ENCODE measurements around the gene VMAC.
"Not testable (repeated sequence)": the region's sequence is repeated elsewhere in the genome, so short reads cannot be mapped to it uniquely, and the experiment has no call there.

VMAC gene

GRCh38 chr19:5904352-5905113 is at the start of gene VMAC:
Gene VMAC, plus strand, starts transcription at chr19:5904872. Its CDS starts 19 bp downstream, at chr19:5904891.
- peak; percentile 100 for DNase-seq

- not testable (repeated sequence) for DNase-seq
Observed at GRCh38 chr19:5855151-5855550, 49.5 kb upstream of the VMAC start.

- no peak for DNase-seq
Observed at GRCh38 chr19:5857203-5858081, 47.2 kb upstream of the VMAC start.

GRCh38 chr19:5863030-5863665 is 41.5 kb upstream of the VMAC start:
- no peak for DNase-seq

- DNase-seq: no peak
Observed at GRCh38 chr19:5864013-5864720, 40.5 kb upstream of the VMAC start.

GRCh38 chr19:5864725-5865486 is 39.8 kb upstream of the VMAC start:
- DNase-seq: no peak

- no peak for DNase-seq
Observed at GRCh38 chr19:5865772-5866171, 38.9 kb upstream of the VMAC start.

GRCh38 chr19:5867201-5868136 is 37.2 kb upstream of the VMAC start:
- DNase-seq: no peak

- DNase-seq: no peak
Observed at GRCh38 chr19:5870986-5871394, 33.7 kb upstream of the VMAC start.

GRCh38 chr19:5873617-5874199 is 31.0 kb upstream of the VMAC start:
- DNase-seq: no peak

- DNase-seq: not testable (repeated sequence)
Observed at GRCh38 chr19:5874496-5874895, 30.2 kb upstream of the VMAC start.

GRCh38 chr19:5877427-5877826 is 27.2 kb upstream of the VMAC start:
- DNase-seq: no peak

- no peak for DNase-seq
Observed at GRCh38 chr19:5877882-5878281, 26.8 kb upstream of the VMAC start.

GRCh38 chr19:5880196-5880595 is 24.5 kb upstream of the VMAC start:
- DNase-seq: no peak

GRCh38 chr19:5880604-5881078 is 24.0 kb upstream of the VMAC start:
- no peak for DNase-seq

GRCh38 chr19:5881543-5882299 is 23.0 kb upstream of the VMAC start:
- no peak for DNase-seq

- no peak for DNase-seq
Observed at GRCh38 chr19:5882421-5882968, 22.2 kb upstream of the VMAC start.

- not testable (repeated sequence) for DNase-seq
Observed at GRCh38 chr19:5883157-5883873, 21.4 kb upstream of the VMAC start.

All from stimulated activated CD4-positive, alpha-beta T cell treated with anti-CD3 and anti-CD28 coated beads, Interleukin-12 subunit alpha, Interleukin-12 subunit beta, amount 100 ng/mL, for 4 hours (primary cell).